Thymus (tissue), 11 donors: ENCODE measurements around the gene TMEM248. TPM values are rescaled to one million over a fixed set of nuclear protein-coding genes. Genes with fewer than 3 reads are reported as not detected.
"Not testable (repeated sequence)": the region's sequence is repeated elsewhere in the genome, so short reads cannot be mapped to it uniquely, and the experiment has no call there.

ENCODE experiments used
- DNase-seq, 9 donors: peaks; one replicate each; pipeline ENCODE4 v3.0.0-alpha.2; 2013; ENCODE audit warnings: low spot score in 9 of 9, low read depth in 6 of 9, missing footprints in 1 of 9
- H3K27ac ChIP-seq, 2 donors: one replicate each; pipeline ENCODE4 v1.5.1; 2013; ENCODE audit warnings: control low read depth in 1 of 2, low read depth in 1 of 2, low read length in 1 of 2, mild to moderate bottlenecking in 1 of 2, moderate library complexity in 1 of 2
- H3K27me3 ChIP-seq, 2 donors: one replicate each; pipeline ENCODE4 v1.5.1; 2013; ENCODE audit warnings: low read length in 1 of 2; ENCODE audit not compliant: control insufficient read depth in 2 of 2, insufficient read depth in 1 of 2
- H3K36me3 ChIP-seq, 2 donors: one replicate each; pipeline ENCODE4 v1.5.1; 2013; ENCODE audit warnings: low read length in 1 of 2, mild to moderate bottlenecking in 1 of 2, moderate library complexity in 1 of 2; ENCODE audit not compliant: control insufficient read depth in 2 of 2, insufficient read depth in 2 of 2
- H3K4me1 ChIP-seq, 2 donors: one replicate each; pipeline ENCODE4 v1.5.1; 2013; ENCODE audit warnings: low read length in 2 of 2; ENCODE audit not compliant: control insufficient read depth in 2 of 2, insufficient read depth in 2 of 2
- H3K4me3 ChIP-seq, 2 donors: one replicate each; pipeline ENCODE4 v1.5.1; 2013; ENCODE audit warnings: low read length in 2 of 2, control low read depth in 1 of 2, mild to moderate bottlenecking in 1 of 2
- H3K9me3 ChIP-seq, 2 donors: one replicate each; pipeline ENCODE4 v1.5.1; 2013; ENCODE audit warnings: low read length in 1 of 2, mild to moderate bottlenecking in 1 of 2; ENCODE audit not compliant: control insufficient read depth in 2 of 2, insufficient read depth in 1 of 2
- WGBS: extraction: QIAGEN DNeasy Blood & Tissue Kit; methylation state at CpG from one replicate; pipeline ENCODE4 v1.1.7; 2013; 5-methylcytosine and 5-hydroxymethylcytosine counted together
- polyA plus RNA-seq: library from polyadenylated mRNA; stranded (reverse); fragments of 200-250 nt; gene quantifications from one replicate; pipeline ENCODE4 v1.2.3, GENCODE V29; 2013
- total RNA-seq: library from RNA; stranded (reverse); fragments of 120-200 nt; gene quantifications from one replicate; pipeline ENCODE4 v1.2.4, GENCODE V29; 2013
- donor health status: healthy.

Gene TMEM248
- total and polyA plus RNA-seq, 2 donors: 36.2 to 46.8 TPM

GRCh38 chr7:66995050-66995776 lies 74.2 kb downstream of the TMEM248 start, which contains the start of gene SBDS:
TSS of gene SBDS (minus strand) at chr7:66995586. CDS start at chr7:66995417, 169 bp downstream.
- peaks cover 4 to 18% of the 10 kb centered on the region in 2 donors for H3K36me3 ChIP-seq
- H3K4me1 ChIP-seq, H3K9me3 ChIP-seq, H3K27me3 ChIP-seq: not testable (repeated sequence)
- under 1% methylated on average over 59 of the region's 59 CpGs for WGBS
- peak; percentile 85 to 99 (median 96) for DNase-seq
- peak within 1 kb of the TSS; percentile 68 to 74 for H3K4me3 ChIP-seq
- peak within 1 kb of the TSS; percentile 98 for H3K27ac ChIP-seq

GRCh38 chr7:66996444-66997191 lies 75.6 kb downstream of the TMEM248 start, which contains the start of gene TYW1:
TSS of gene TYW1 (plus strand) at chr7:66996833. CDS start at chr7:66996979, 146 bp downstream.
- H3K27ac ChIP-seq: peak within 1 kb of the TSS; percentile 77 to 94
- H3K9me3 ChIP-seq, H3K27me3 ChIP-seq, H3K4me1 ChIP-seq: not testable (repeated sequence)
- H3K4me3 ChIP-seq: peak within 1 kb of the TSS; percentile 58 to 68
- H3K36me3 ChIP-seq: peaks cover 4 to 15% of the 10 kb centered on the region in 2 donors
- peak; percentile 94 to 99 (median 97) for DNase-seq
- under 1% methylated on average over 44 of the region's 44 CpGs for WGBS

GRCh38 chr7:67000601-67001258 lies 79.7 kb downstream of the TMEM248 start:
- H3K4me3 ChIP-seq, H3K27me3 ChIP-seq, H3K27ac ChIP-seq, H3K4me1 ChIP-seq, H3K36me3 ChIP-seq, H3K9me3 ChIP-seq: not testable (repeated sequence)
- peak in 4 of 9 donors; percentile 4 to 28 (median 10) for DNase-seq
- 53% methylated on average over 4 of the region's 5 CpGs for whole genome bisulfite sequencing

GRCh38 chr7:67004145-67004544 lies 83.1 kb downstream of the TMEM248 start:
- H3K4me1 ChIP-seq, DNase-seq, H3K27me3 ChIP-seq, H3K9me3 ChIP-seq, H3K27ac ChIP-seq, H3K4me3 ChIP-seq: not testable (repeated sequence)
- 98% methylated on average over 2 of the region's 2 CpGs for WGBS
- H3K36me3 ChIP-seq: peaks cover 12 to 17% of the 10 kb centered on the region in 2 donors

- DNase-seq: no peak
- Histone ChIP-seq H3K27ac (no peak overlapping the region), H3K9me3 (no peaks in the 10 kb centered on the region), H3K27me3 (no peaks in the 10 kb centered on the region), H3K4me3 (no peak overlapping the region), H3K4me1 (no peaks in the 10 kb centered on the region), H3K36me3 (peaks cover 24 to 31% of the 10 kb centered on the region in 2 donors)
- 99% methylated on average over 2 of the region's 2 CpGs for WGBS
Observed at GRCh38 chr7:67006965-67007364, 85.9 kb downstream of the TMEM248 start.

Other genes starting within 250 kb of the TMEM248 start
- 16.5 TPM for gene RABGEF1, start 180.5 kb upstream of the TMEM248 start, total RNA-seq
- gene RABGEF1, start 180.5 kb upstream of the TMEM248 start, polyA plus RNA-seq: 17.0 TPM
- gene SBDS, start 74.4 kb downstream of the TMEM248 start, total RNA-seq: 45.3 TPM
- gene SBDS, start 74.4 kb downstream of the TMEM248 start, polyA plus RNA-seq: 121 TPM
- 16.0 TPM for gene TYW1, start 75.6 kb downstream of the TMEM248 start, total RNA-seq
- gene TYW1, start 75.6 kb downstream of the TMEM248 start, polyA plus RNA-seq: 11.2 TPM